Thoracic aorta endothelial cell (primary cell): ENCODE data around the gene GRAPL. TPM values are rescaled to one million over a fixed set of nuclear protein-coding genes. Genes with fewer than 3 reads are reported as not detected.

Source experiments
- total RNA-seq: library from RNA; depleted of rRNA; stranded (reverse); fragments of >200 nt; gene quantifications from 2 replicates; pipeline ENCODE4 v1.2.3, GENCODE V29; 2012

GRAPL gene
- total RNA-seq, result 17.2 and 21.1 TPM in 2 replicates

DNA sequence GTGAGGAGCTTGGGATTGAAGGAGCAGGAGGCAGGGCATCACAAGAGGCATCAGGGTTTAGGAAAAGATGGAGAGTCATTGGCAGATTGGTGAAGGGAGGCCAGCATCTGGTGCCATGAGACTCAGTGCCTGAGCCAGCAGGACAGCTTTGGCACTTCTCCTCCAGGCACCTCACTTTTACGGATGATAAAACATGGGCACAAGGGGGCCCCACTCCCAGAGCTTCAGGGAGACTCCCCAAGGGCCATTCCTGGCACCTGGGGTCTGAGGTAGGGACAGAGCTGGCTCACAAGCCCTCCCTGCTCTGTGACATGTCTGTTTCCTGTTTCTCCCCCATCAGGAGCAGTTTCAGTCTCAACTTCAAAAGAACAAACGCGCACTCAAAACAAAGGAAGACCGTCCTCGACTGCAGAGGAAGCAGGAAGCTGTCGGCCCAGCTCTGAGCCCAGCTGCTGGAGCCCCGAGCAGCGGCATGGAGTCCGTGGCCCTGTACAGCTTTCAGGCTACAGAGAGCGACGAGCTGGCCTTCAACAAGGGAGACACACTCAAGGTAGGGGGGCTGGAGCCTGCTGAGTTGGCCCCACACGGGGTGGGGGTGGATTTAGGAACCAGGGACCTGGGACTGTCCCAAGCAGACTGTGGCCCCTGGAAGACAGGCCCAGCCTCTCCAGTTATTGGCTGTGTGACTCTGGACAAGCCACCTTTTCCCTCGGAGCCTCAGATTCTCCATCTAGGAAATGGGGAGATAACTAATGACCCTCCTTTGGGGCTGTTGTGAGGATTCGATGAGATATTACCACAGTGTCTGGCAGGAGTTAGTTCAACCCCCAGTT lies at the start of gene GRAPL:
TSS of gene GRAPL (plus strand) at position 442 of the 833 bp plus-strand sequence. CDS start at position 473, 31 bp downstream.

Other genes with a start within 250 kb of the GRAPL start
- gene SLC5A10, start 175.4 kb upstream of the GRAPL start, total RNA-seq, result not detected in 2 replicates
- 12.6 and 16.9 TPM in 2 replicates for gene FAM83G, start 122.8 kb upstream of the GRAPL start, total RNA-seq
- gene GRAP, start 80.6 kb upstream of the GRAPL start, total RNA-seq, result 15.5 and 20.1 TPM in 2 replicates
- gene EPN2, start 109.8 kb downstream of the GRAPL start, total RNA-seq, result 38.7 and 46.1 TPM in 2 replicates
- 16.2 and 17.5 TPM in 2 replicates for gene B9D1, start 235.1 kb downstream of the GRAPL start, total RNA-seq